Measurements from ENCODE around the gene C22orf23. TPM values are rescaled to one million over a fixed set of nuclear protein-coding genes. Genes with fewer than 3 reads are reported as not detected.

C22orf23 gene
- total and polyA plus RNA-seq, 12 donors = 0.33 to 1.2 (median 0.63) TPM; not detected in 2

DNA sequence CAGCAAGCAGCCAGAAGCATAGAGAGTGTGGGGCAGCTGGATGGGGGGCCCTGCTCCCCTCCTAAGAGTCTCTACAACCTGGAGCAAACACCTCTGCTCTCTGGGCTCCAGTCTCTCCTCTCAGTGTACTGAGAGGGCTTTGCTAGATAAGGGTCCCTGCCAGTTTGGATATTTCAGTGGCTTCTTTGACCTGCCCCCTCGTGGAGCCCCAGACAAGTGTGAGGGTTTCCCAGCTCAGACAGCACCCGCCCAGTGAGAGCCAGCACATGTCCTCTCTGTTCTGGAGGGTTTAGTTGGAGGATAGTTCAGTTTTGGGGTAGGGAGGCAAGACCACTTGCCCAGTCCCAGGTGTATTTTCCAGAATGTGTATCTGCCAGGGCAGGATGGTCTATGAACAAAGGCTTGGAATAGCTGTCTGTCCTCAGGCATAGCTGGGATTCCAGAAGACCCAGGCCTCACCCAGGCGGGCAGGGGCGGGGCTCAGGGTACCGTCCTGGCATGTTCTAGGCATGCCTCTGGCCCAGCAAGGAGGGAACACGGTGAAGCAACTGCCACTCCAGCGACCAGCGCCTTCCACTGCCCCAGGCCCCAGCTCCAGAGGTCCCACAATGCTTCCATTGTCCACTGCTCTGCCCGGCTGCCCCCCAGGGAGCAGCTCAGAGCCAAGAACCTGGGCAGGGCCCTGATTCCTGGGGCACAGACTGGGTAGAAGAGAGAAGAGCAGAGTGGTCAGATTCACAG, 54.8 kb downstream of the C22orf23 start:
- H3K4me3 ChIP-seq = no peak overlapping the region
- WGBS, 4 donors = 79 to 93% (median 87%) methylated on average over 2 to 9 of the region's 9 CpGs
- H3K36me3 ChIP-seq (replicated peaks in 1 of 2) = no peaks in the 10 kb centered on the region
- no peak for DNase-seq
- H3K27me3 ChIP-seq = no peaks in the 10 kb centered on the region
- intact Hi-C loops (cut with DNase I) = no loop called here
- H3K4me1 ChIP-seq (replicated peaks in 1 of 2) = peaks cover 8 to 13% of the 10 kb centered on the region in 2 donors
- TF ChIP-seq, protein P1, sequence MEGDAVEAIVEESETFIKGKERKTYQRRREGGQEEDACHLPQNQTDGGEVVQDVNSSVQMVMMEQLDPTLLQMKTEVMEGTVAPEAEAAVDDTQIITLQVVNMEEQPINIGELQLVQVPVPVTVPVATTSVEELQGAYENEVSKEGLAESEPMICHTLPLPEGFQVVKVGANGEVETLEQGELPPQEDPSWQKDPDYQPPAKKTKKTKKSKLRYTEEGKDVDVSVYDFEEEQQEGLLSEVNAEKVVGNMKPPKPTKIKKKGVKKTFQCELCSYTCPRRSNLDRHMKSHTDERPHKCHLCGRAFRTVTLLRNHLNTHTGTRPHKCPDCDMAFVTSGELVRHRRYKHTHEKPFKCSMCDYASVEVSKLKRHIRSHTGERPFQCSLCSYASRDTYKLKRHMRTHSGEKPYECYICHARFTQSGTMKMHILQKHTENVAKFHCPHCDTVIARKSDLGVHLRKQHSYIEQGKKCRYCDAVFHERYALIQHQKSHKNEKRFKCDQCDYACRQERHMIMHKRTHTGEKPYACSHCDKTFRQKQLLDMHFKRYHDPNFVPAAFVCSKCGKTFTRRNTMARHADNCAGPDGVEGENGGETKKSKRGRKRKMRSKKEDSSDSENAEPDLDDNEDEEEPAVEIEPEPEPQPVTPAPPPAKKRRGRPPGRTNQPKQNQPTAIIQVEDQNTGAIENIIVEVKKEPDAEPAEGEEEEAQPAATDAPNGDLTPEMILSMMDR (IDR thresholded peaks at IDR 0.05) = no peak
- TF ChIP-seq POLR2A (IDR thresholded peaks at IDR 0.05) = no peak
- no peaks in the 10 kb centered on the region for H3K9me3 ChIP-seq (replicated peaks in 1 of 3)
- H3K27ac ChIP-seq = no peak overlapping the region

GRCh38 chr22:37897807-37898206, 55.6 kb downstream of the C22orf23 start:
- H3K4me1 ChIP-seq (replicated peaks in 1 of 2) = peaks cover 8 to 20% of the 10 kb centered on the region in 2 donors
- no peak overlapping the region for H3K27ac ChIP-seq
- H3K36me3 ChIP-seq (replicated peaks in 1 of 2) = no peaks in the 10 kb centered on the region
- no peaks in the 10 kb centered on the region for H3K9me3 ChIP-seq (replicated peaks in 1 of 3)
- no peak for DNase-seq
- 77 to 96% (median 93%) methylated on average over 2 of the region's 2 CpGs for WGBS, 4 donors
- intact Hi-C loops (cut with DNase I) = no loop called here
- no peaks in the 10 kb centered on the region for H3K27me3 ChIP-seq
- no peak overlapping the region for H3K4me3 ChIP-seq
- TF ChIP-seq, protein P1 (IDR thresholded peaks at IDR 0.05) = no peak
- TF ChIP-seq POLR2A (IDR thresholded peaks at IDR 0.05) = no peak

- Histone ChIP-seq H3K4me3 (no peak overlapping the region), H3K4me1 (replicated peaks in 1 of 2) (peaks cover 8 to 24% of the 10 kb centered on the region in 2 donors), H3K36me3 (replicated peaks in 1 of 2) (no peaks in the 10 kb centered on the region), H3K9me3 (replicated peaks in 1 of 3) (no peaks in the 10 kb centered on the region), H3K27ac (peak overlapping the region in 3 of 5 donors; percentile 31 to 71 (median 49)), H3K27me3 (no peaks in the 10 kb centered on the region)
- no peak for DNase-seq
- WGBS, 4 donors = 20 to 40% (median 36%) methylated on average over 1 to 3 of the region's 3 CpGs
- intact Hi-C loops (cut with DNase I) = no loop called here
- TF ChIP-seq POLR2A (IDR thresholded peaks at IDR 0.05) = no peak
- TF ChIP-seq, protein P1 (IDR thresholded peaks at IDR 0.05) = no peak
Measured at GRCh38 chr22:37896939-37897338, 56.5 kb downstream of the C22orf23 start.

DNA sequence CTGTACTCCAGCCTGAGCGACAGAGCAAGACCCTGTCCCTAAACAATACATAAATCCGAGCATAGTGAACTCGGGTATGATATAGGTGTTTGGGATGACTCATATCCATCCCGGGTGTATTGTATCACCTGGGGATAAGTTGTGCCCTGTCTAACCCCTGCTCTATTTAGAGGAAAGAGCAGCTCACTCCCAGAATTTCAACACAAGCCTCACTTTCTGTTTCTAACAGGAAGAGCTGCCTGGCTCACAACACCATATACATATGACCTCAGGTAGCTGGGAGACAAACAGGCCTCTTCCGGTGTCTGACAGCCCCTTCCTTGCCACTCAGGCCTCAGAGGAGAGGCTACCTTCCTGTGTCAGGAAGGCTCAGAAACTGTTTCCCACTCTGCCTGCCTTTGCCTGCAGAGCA, 57.2 kb downstream of the C22orf23 start:
- Histone ChIP-seq H3K27me3 (no peaks in the 10 kb centered on the region), H3K27ac (peak overlapping the region in 3 of 5 donors; percentile 34 to 71 (median 49)), H3K4me3 (no peak overlapping the region), H3K4me1 (replicated peaks in 1 of 2) (peaks cover 8 to 24% of the 10 kb centered on the region in 2 donors), H3K9me3 (replicated peaks in 1 of 3) (no peaks in the 10 kb centered on the region), H3K36me3 (replicated peaks in 1 of 2) (no peaks in the 10 kb centered on the region)
- 38 to 49% (median 43%) methylated on average over 5 of the region's 5 CpGs for WGBS, 4 donors
- TF ChIP-seq POLR2A (IDR thresholded peaks at IDR 0.05) = no peak
- TF ChIP-seq, protein P1 (IDR thresholded peaks at IDR 0.05) = no peak
- DNase-seq = peak in 1 of 7 donors; percentile 39
- intact Hi-C loops (cut with DNase I) = no loop called here
